Subcutaneous abdominal adipose tissue (tissue), 5 donors: ENCODE measurements around the gene RTP4.

Experiments
- H3K27ac ChIP-seq: one replicate; pipeline ENCODE4 v1.7.0; 2013; ENCODE audit warnings: low read depth, mild to moderate bottlenecking, inconsistent platforms, low read length, moderate library complexity
- H3K27me3 ChIP-seq, 5 donors: one replicate each; pipeline ENCODE4 v1.7.0; 2013; ENCODE audit warnings: low read length in 5 of 5, inconsistent platforms in 1 of 5; ENCODE audit not compliant: control insufficient read depth in 5 of 5, insufficient read depth in 4 of 5
- H3K36me3 ChIP-seq, 5 donors: one replicate each; pipeline ENCODE4 v1.7.0; 2013; ENCODE audit warnings: low read length in 5 of 5; ENCODE audit not compliant: control insufficient read depth in 5 of 5, insufficient read depth in 5 of 5
- H3K4me1 ChIP-seq, 5 donors: one replicate each; pipeline ENCODE4 v1.7.0; 2013; ENCODE audit warnings: low read length in 5 of 5, mild to moderate bottlenecking in 3 of 5, moderate library complexity in 1 of 5; ENCODE audit not compliant: control insufficient read depth in 5 of 5, insufficient read depth in 5 of 5
- H3K4me3 ChIP-seq, 5 donors: one replicate each; pipeline ENCODE4 v1.7.0; 2013; ENCODE audit warnings: low read length in 5 of 5, low read depth in 1 of 5
- H3K9ac ChIP-seq, 5 donors: one replicate each; pipeline ENCODE4 v1.7.0; 2013; ENCODE audit warnings: low read length in 5 of 5, mild to moderate bottlenecking in 4 of 5, moderate library complexity in 3 of 5
- H3K9me3 ChIP-seq, 5 donors: one replicate each; pipeline ENCODE4 v1.7.0; 2013; ENCODE audit warnings: low read length in 5 of 5; ENCODE audit not compliant: control insufficient read depth in 5 of 5
- donor health status: healthy.
- donor health status: healthy.
- donor health status: healthy.
- donor health status: healthy.
- donor health status: healthy.

Gene RTP4

GRCh38 chr3:187334904-187335303 lies 33.3 kb upstream of the RTP4 start:
- no peaks in the 10 kb centered on the region for H3K9me3 ChIP-seq
- no peak overlapping the region for H3K27ac ChIP-seq
- H3K4me1 ChIP-seq, result no peaks in the 10 kb centered on the region
- H3K4me3 ChIP-seq, result no peak overlapping the region
- H3K9ac ChIP-seq, result no peak overlapping the region
- peaks cover 0 to 7% (median 4%) of the 10 kb centered on the region in 5 donors for H3K27me3 ChIP-seq
- H3K36me3 ChIP-seq, result no peaks in the 10 kb centered on the region

- Histone ChIP-seq H3K36me3 (no peaks in the 10 kb centered on the region), H3K9ac (no peak overlapping the region), H3K27me3 (peaks cover 0 to 7% (median 4%) of the 10 kb centered on the region in 5 donors), H3K4me3 (no peak overlapping the region), H3K9me3 (no peaks in the 10 kb centered on the region), H3K27ac (no peak overlapping the region), H3K4me1 (no peaks in the 10 kb centered on the region)
These were observed 31.9 kb upstream of the RTP4 start for GRCh38 chr3:187336322-187336721.

- H3K9me3 ChIP-seq, result no peaks in the 10 kb centered on the region
- peaks cover 0 to 7% (median 4%) of the 10 kb centered on the region in 5 donors for H3K27me3 ChIP-seq
- no peak overlapping the region for H3K4me3 ChIP-seq
- H3K9ac ChIP-seq, result no peak overlapping the region
- no peak overlapping the region for H3K27ac ChIP-seq
- no peaks in the 10 kb centered on the region for H3K4me1 ChIP-seq
- H3K36me3 ChIP-seq, result no peaks in the 10 kb centered on the region
These were observed 27.6 kb upstream of the RTP4 start for GRCh38 chr3:187340578-187340977.

DNA sequence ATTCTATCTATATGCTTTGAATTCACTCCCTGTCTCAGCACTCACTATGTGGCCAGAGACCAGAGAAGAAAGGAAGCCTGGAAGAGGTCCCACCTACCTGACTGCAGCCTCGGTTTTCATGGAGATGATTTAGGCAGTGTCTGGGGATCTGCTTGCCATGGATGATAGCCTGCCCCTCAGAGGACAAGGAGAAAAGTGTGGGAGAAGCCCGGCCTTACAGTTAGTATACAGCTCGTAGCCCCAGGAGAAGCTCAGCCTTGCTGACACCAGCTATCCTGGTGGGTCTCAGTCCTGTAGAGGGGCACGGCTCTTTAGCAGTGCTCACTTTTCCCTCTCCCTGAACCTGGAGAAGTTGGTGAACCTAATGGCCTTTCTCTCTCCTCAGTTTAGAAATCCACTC lies 25.9 kb upstream of the RTP4 start:
- H3K9me3 ChIP-seq, result no peaks in the 10 kb centered on the region
- H3K27ac ChIP-seq, result no peak overlapping the region
- no peaks in the 10 kb centered on the region for H3K4me1 ChIP-seq
- no peak overlapping the region for H3K9ac ChIP-seq
- H3K4me3 ChIP-seq, result no peak overlapping the region
- H3K27me3 ChIP-seq, result peaks cover 0 to 7% (median 4%) of the 10 kb centered on the region in 5 donors
- no peaks in the 10 kb centered on the region for H3K36me3 ChIP-seq

- H3K4me3 ChIP-seq, result no peak overlapping the region
- H3K9ac ChIP-seq, result no peak overlapping the region
- H3K9me3 ChIP-seq, result no peaks in the 10 kb centered on the region
- H3K27ac ChIP-seq, result no peak overlapping the region
- H3K27me3 ChIP-seq, result peaks cover 0 to 7% (median 1%) of the 10 kb centered on the region in 5 donors
- no peaks in the 10 kb centered on the region for H3K36me3 ChIP-seq
- no peaks in the 10 kb centered on the region for H3K4me1 ChIP-seq
These were observed 24.5 kb upstream of the RTP4 start for GRCh38 chr3:187343670-187344069.

- H3K36me3 ChIP-seq, result no peaks in the 10 kb centered on the region
- no peaks in the 10 kb centered on the region for H3K9me3 ChIP-seq
- H3K27ac ChIP-seq, result no peak overlapping the region
- no peaks in the 10 kb centered on the region for H3K4me1 ChIP-seq
- H3K9ac ChIP-seq, result no peak overlapping the region
- peaks cover 0 to 5% (median 0%) of the 10 kb centered on the region in 5 donors for H3K27me3 ChIP-seq
- H3K4me3 ChIP-seq, result no peak overlapping the region
These were observed 15.3 kb upstream of the RTP4 start for GRCh38 chr3:187352581-187353575.

GRCh38 chr3:187358068-187358467 lies 10.1 kb upstream of the RTP4 start:
- H3K4me1 ChIP-seq, result peaks cover 0 to 5% (median 0%) of the 10 kb centered on the region in 5 donors
- H3K27ac ChIP-seq, result no peak overlapping the region
- H3K36me3 ChIP-seq, result no peaks in the 10 kb centered on the region
- H3K9ac ChIP-seq, result no peak overlapping the region
- peaks cover 0 to 4% (median 0%) of the 10 kb centered on the region in 5 donors for H3K27me3 ChIP-seq
- no peak overlapping the region for H3K4me3 ChIP-seq
- H3K9me3 ChIP-seq, result no peaks in the 10 kb centered on the region

- H3K27me3 ChIP-seq, result peaks cover 0 to 4% (median 0%) of the 10 kb centered on the region in 5 donors
- H3K9me3 ChIP-seq, result no peaks in the 10 kb centered on the region
- peaks cover 0 to 5% (median 0%) of the 10 kb centered on the region in 5 donors for H3K4me1 ChIP-seq
- no peak overlapping the region for H3K27ac ChIP-seq
- H3K36me3 ChIP-seq, result no peaks in the 10 kb centered on the region
- H3K9ac ChIP-seq, result no peak overlapping the region
- no peak overlapping the region for H3K4me3 ChIP-seq
These were observed 8.2 kb upstream of the RTP4 start for GRCh38 chr3:187359798-187360486.

GRCh38 chr3:187360596-187360995 lies 7.6 kb upstream of the RTP4 start:
- Histone ChIP-seq H3K9ac (no peak overlapping the region), H3K9me3 (no peaks in the 10 kb centered on the region), H3K4me1 (peaks cover 0 to 5% (median 0%) of the 10 kb centered on the region in 5 donors)

GRCh38 chr3:187361835-187362234 lies 6.3 kb upstream of the RTP4 start:
- Histone ChIP-seq H3K9ac (no peak overlapping the region), H3K4me3 (no peak overlapping the region), H3K27me3 (peaks cover 0 to 4% (median 0%) of the 10 kb centered on the region in 5 donors), H3K27ac (no peak overlapping the region), H3K4me1 (peaks cover 0 to 5% (median 0%) of the 10 kb centered on the region in 5 donors), H3K9me3 (no peaks in the 10 kb centered on the region), H3K36me3 (no peaks in the 10 kb centered on the region)

More at GRCh38 chr3:187360596-187360995, 7.6 kb upstream of the RTP4 start:
- Histone ChIP-seq H3K4me3 (no peak overlapping the region), H3K27ac (no peak overlapping the region), H3K27me3 (peaks cover 0 to 4% (median 0%) of the 10 kb centered on the region in 5 donors), H3K36me3 (no peaks in the 10 kb centered on the region)
